ENCODE results near the gene FAM237B. TPM values are rescaled to one million over a fixed set of nuclear protein-coding genes. Genes with fewer than 3 reads are reported as not detected.
"Not testable (repeated sequence)": the region's sequence is repeated elsewhere in the genome, so short reads cannot be mapped to it uniquely, and the experiment has no call there.

The FAM237B gene
- total and polyA plus RNA-seq, 7 experiments from 2014 or later: not detected

DNA sequence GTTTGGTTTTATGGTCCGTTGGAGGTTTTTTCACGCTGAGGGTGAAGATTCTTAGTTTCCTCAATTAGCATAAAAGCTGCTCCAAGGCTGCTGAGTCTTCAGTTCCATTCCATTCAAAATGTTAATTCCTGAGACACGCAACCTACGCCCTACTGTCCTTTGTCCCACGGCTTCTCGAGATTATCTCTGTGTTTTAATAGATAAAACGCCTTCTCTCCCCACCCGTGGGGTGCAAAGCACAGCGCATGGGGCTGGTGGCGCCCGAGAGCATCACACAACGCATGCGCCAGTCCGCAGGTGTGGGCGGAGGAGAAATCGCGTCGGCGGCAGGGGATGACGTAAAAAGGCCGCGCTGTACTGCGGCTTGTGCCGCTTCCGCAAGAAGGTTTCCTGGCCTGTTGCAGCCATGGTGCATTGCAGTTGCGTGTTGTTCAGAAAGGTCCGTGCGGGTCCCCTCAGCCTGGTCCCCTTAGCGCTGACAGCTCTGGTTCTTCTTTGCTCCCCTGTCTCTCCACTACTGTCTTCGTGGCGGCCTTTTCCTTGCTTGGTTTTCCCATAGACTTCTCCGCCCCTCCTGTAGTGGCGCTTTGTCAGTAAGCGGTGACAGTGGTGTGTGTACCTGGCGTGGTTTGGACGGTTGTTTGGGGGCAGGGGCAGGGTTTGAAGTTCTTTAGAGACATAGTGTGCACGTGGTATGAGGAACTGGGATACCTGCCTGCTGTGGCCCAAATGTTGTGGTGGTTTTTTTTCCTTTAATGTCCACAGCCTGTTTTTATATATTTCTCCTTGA, 25.4 kb upstream of the FAM237B start, which contains the start of gene GTPBP10:
GTPBP10 (plus strand) TSS at position 381 of the 790 bp plus-strand sequence; CDS start at position 407, 26 bp downstream.
- H3K4me1 Mint-ChIP-seq: peaks cover 23 to 65% (median 53%) of the 10 kb centered on the region in 7 donors
- Histone ChIP-seq H3K27me3 (ENCODE audit: control insufficient read depth in 2 of 2, insufficient read depth in 2 of 2, low read length in 2 of 2) (no peaks in the 10 kb centered on the region), H3K4me1 (ENCODE audit: control insufficient read depth in 2 of 2, insufficient read depth in 2 of 2, low read length in 2 of 2) (peaks cover 13 to 26% of the 10 kb centered on the region in 2 donors), H3K9me3 (ENCODE audit: control insufficient read depth in 2 of 3, low read length in 3 of 3) (no peaks in the 10 kb centered on the region), H3K27ac (ENCODE audit: low read depth, low read length) (peak within 1 kb of the TSS; percentile 95), H3K36me3 (ENCODE audit: control insufficient read depth in 2 of 3, insufficient read depth in 3 of 3, low read length in 3 of 3) (no peaks in the 10 kb centered on the region), H3K4me3 (ENCODE audit: low read length) (peak within 1 kb of the TSS; percentile 83)
- peak within 1 kb of the TSS; percentile 93 to 99 (median 98) for H3K4me3 Mint-ChIP-seq
- H3K27me3 Mint-ChIP-seq: peaks cover 0 to 2% (median 0%) of the 10 kb centered on the region in 5 donors
- H3K36me3 Mint-ChIP-seq: peaks cover 12 to 27% (median 20%) of the 10 kb centered on the region in 5 donors
- intact Hi-C loops (cut with micrococcal nuclease): loop anchor here (1.0 to 10.0 kb wide), 12 partner anchors 57 to 1901 kb away; partner anchors contain the start of genes AKAP9 (in 2 of the 2), CFAP69 (in 2 of the 2), CLDN12 (in 2 of the 2) and MTERF1 (in 2 of the 2)
- H3K27ac Mint-ChIP-seq: peak within 1 kb of the TSS; percentile 96 to 100 (median 99)
- POLR2A ChIA-PET: interaction anchor here (0.6 to 1.4 kb wide), 2 partner anchors 11 to 63 kb away, joined by 3 to 4 read pairs; no protein-coding TSS in a partner anchor
- DNase-seq (peak; percentile 88 to 96 (median 94)), ATAC-seq (peak; percentile 99)
- CTCF ChIA-PET: interaction anchor here (0.8 kb wide), 1 partner anchor 724 kb away, joined by 3 read pairs; no protein-coding TSS in a partner anchor
- peaks cover 0 to 5% (median 0%) of the 10 kb centered on the region in 11 donors for H3K9me3 Mint-ChIP-seq

GRCh38 chr7:90345595-90346335, 24.7 kb upstream of the FAM237B start:
- Mint-ChIP-seq H3K9me3 (peaks cover 0 to 5% (median 0%) of the 10 kb centered on the region in 11 donors), H3K27ac (peak overlapping the region; percentile 96 to 100 (median 99)), H3K4me1 (peaks cover 22 to 62% (median 50%) of the 10 kb centered on the region in 7 donors), H3K27me3 (peaks cover 0 to 2% (median 0%) of the 10 kb centered on the region in 5 donors), H3K36me3 (peaks cover 10 to 24% (median 20%) of the 10 kb centered on the region in 5 donors), H3K4me3 (peak overlapping the region; percentile 93 to 99 (median 98))
- Histone ChIP-seq H3K27ac (ENCODE audit: low read depth, low read length) (peak overlapping the region; percentile 95), H3K9me3 (ENCODE audit: control insufficient read depth in 2 of 3, low read length in 3 of 3) (no peaks in the 10 kb centered on the region), H3K4me1 (ENCODE audit: control insufficient read depth in 2 of 2, insufficient read depth in 2 of 2, low read length in 2 of 2) (peaks cover 13 to 23% of the 10 kb centered on the region in 2 donors), H3K27me3 (ENCODE audit: control insufficient read depth in 2 of 2, insufficient read depth in 2 of 2, low read length in 2 of 2) (no peaks in the 10 kb centered on the region), H3K4me3 (ENCODE audit: low read length) (peak overlapping the region; percentile 83), H3K36me3 (ENCODE audit: control insufficient read depth in 2 of 3, insufficient read depth in 3 of 3, low read length in 3 of 3) (no peaks in the 10 kb centered on the region)
- peak; percentile 7 for ATAC-seq
- ChIA-PET CTCF (interaction anchor here (0.8 kb wide), 1 partner anchor 723 kb away, joined by 3 read pairs; no protein-coding TSS in a partner anchor), POLR2A (interaction anchor here (0.6 to 1.4 kb wide), 4 partner anchors 10 to 1595 kb away, joined by 3 to 5 read pairs (median 4); partner anchors contain the start of gene AKAP9)
- peak in 1 of 9 donors; percentile 7 for DNase-seq
- intact Hi-C loops (cut with micrococcal nuclease): loop anchor here (1.0 to 10.0 kb wide), 12 partner anchors 58 to 1902 kb away; partner anchors contain the start of genes AKAP9 (in 2 of the 2), CFAP69 (in 2 of the 2), CLDN12 (in 2 of the 2) and MTERF1 (in 2 of the 2)

DNA sequence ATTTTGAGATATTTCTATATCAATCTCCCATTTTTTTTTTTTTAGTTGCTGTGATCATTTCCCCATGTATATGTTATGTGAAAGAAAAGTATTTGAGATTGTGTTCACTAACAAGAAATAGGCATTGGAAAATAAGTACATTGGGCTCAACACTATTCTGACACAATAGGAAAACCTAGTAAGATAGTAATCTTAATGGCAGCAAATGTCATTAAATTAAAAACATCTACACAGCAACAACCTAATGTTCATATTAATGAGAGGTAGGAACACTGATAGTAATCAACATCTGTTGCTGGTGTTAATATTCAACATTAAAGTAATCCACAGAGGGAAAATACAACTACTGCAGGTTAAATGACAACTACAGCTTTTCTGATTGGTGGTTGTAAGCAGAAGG, 23.9 kb upstream of the FAM237B start:
- Histone ChIP-seq H3K27ac (ENCODE audit: low read depth, low read length) (peak overlapping the region; percentile 95), H3K9me3 (ENCODE audit: control insufficient read depth in 2 of 3, low read length in 3 of 3) (no peaks in the 10 kb centered on the region), H3K4me3 (ENCODE audit: low read length) (no peak overlapping the region), H3K4me1 (ENCODE audit: control insufficient read depth in 2 of 2, insufficient read depth in 2 of 2, low read length in 2 of 2) (peaks cover 13 to 23% of the 10 kb centered on the region in 2 donors), H3K36me3 (ENCODE audit: control insufficient read depth in 2 of 3, insufficient read depth in 3 of 3, low read length in 3 of 3) (no peaks in the 10 kb centered on the region), H3K27me3 (ENCODE audit: control insufficient read depth in 2 of 2, insufficient read depth in 2 of 2, low read length in 2 of 2) (no peaks in the 10 kb centered on the region)
- Mint-ChIP-seq H3K9me3 (peaks cover 0 to 5% (median 0%) of the 10 kb centered on the region in 11 donors), H3K27ac (peak overlapping the region; percentile 96 to 100 (median 99)), H3K4me3 (peak overlapping the region; percentile 93 to 99 (median 98)), H3K4me1 (peaks cover 21 to 54% (median 42%) of the 10 kb centered on the region in 7 donors), H3K36me3 (peaks cover 5 to 17% (median 16%) of the 10 kb centered on the region in 5 donors), H3K27me3 (peaks cover 0 to 2% (median 0%) of the 10 kb centered on the region in 5 donors)
- CTCF ChIA-PET: no interaction called here
- ATAC-seq: no peak
- DNase-seq: no peak
- POLR2A ChIA-PET: no interaction called here
- intact Hi-C loops (cut with micrococcal nuclease): loop anchor here (5.0 to 10.0 kb wide), 3 partner anchors 740 to 1902 kb away; partner anchors contain the start of genes AKAP9 (in 2 of the 2), ANKIB1 (in 1 of the 2) and KRIT1 (in 1 of the 2)

GRCh38 chr7:90337106-90337505, 16.0 kb upstream of the FAM237B start:
- Mint-ChIP-seq H3K4me1 (no peaks in the 10 kb centered on the region), H3K9me3 (peaks cover 0 to 4% (median 0%) of the 10 kb centered on the region in 11 donors), H3K36me3 (no peaks in the 10 kb centered on the region), H3K27me3 (peaks cover 3 to 5% (median 5%) of the 10 kb centered on the region in 5 donors), H3K27ac (no peak overlapping the region), H3K4me3 (no peak overlapping the region)
- CTCF ChIA-PET: no interaction called here
- no peak for ATAC-seq
- no peak overlapping the region for H3K27ac ChIP-seq (ENCODE audit: low read depth, low read length)
- DNase-seq: no peak
- H3K9me3 ChIP-seq (ENCODE audit: control insufficient read depth in 2 of 3, low read length in 3 of 3): no peaks in the 10 kb centered on the region
- POLR2A ChIA-PET: no interaction called here
- no peaks in the 10 kb centered on the region for H3K27me3 ChIP-seq (ENCODE audit: control insufficient read depth in 2 of 2, insufficient read depth in 2 of 2, low read length in 2 of 2)
- intact Hi-C loops (cut with micrococcal nuclease): no loop called here
- no peak overlapping the region for H3K4me3 ChIP-seq (ENCODE audit: low read length)
- no peaks in the 10 kb centered on the region for H3K36me3 ChIP-seq (ENCODE audit: control insufficient read depth in 2 of 3, insufficient read depth in 3 of 3, low read length in 3 of 3)
- no peaks in the 10 kb centered on the region for H3K4me1 ChIP-seq (ENCODE audit: control insufficient read depth in 2 of 2, insufficient read depth in 2 of 2, low read length in 2 of 2)

- H3K4me3 ChIP-seq (ENCODE audit: low read length); H3K4me1 Mint-ChIP-seq; H3K27ac ChIP-seq (ENCODE audit: low read depth, low read length); intact Hi-C loops (cut with micrococcal nuclease); H3K4me1 ChIP-seq (ENCODE audit: control insufficient read depth in 2 of 2, insufficient read depth in 2 of 2, low read length in 2 of 2); CTCF ChIA-PET; H3K36me3 ChIP-seq (ENCODE audit: control insufficient read depth in 2 of 3, insufficient read depth in 3 of 3, low read length in 3 of 3); H3K9me3 Mint-ChIP-seq; H3K36me3 Mint-ChIP-seq; H3K27me3 ChIP-seq (ENCODE audit: control insufficient read depth in 2 of 2, insufficient read depth in 2 of 2, low read length in 2 of 2); H3K4me3 Mint-ChIP-seq; ATAC-seq; H3K9me3 ChIP-seq (ENCODE audit: control insufficient read depth in 2 of 3, low read length in 3 of 3); H3K27me3 Mint-ChIP-seq; DNase-seq; H3K27ac Mint-ChIP-seq: not testable (repeated sequence)
- POLR2A ChIA-PET: interaction anchor here (1.6 kb wide), 1 partner anchor 11 kb away, joined by 4 read pairs; the partner anchor contains the start of gene GTPBP10
Observed at GRCh38 chr7:90334926-90335325, 13.8 kb upstream of the FAM237B start.

DNA sequence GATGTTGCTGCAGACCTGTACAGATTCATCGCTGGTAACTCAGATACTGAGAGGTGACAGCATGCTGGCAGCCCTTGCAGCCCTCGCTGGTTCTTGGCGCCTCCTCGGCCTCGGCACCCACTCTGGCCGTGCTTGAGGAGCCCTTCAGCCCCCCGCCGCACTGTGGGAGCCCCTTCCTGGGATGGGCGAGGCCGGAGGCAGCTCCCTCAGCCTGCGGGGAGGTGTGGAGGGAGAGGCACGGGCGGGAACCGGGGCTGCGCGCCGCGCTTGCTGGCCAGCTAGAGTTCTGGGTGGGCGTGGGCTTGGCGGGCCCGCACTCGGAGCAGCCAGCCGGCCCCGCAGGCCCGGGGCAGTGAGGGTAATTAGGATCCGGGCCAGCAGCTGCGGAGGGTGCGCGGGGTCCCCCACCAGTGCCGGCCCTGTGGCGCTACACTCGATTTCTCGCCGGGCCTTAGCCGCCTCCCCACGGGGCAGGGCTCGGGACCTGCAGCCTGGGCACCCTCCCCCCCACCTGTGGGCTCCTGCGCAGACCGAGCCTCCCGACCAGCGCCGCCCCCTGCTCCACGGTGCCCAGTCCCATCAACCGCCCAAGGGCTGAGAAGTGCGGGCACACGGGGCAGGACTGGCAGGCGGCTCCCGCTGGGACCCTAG, 13.2 kb upstream of the FAM237B start:
- Histone ChIP-seq H3K27ac (ENCODE audit: low read depth, low read length) (no peak overlapping the region), H3K36me3 (ENCODE audit: control insufficient read depth in 2 of 3, insufficient read depth in 3 of 3, low read length in 3 of 3) (no peaks in the 10 kb centered on the region), H3K9me3 (ENCODE audit: control insufficient read depth in 2 of 3, low read length in 3 of 3) (no peaks in the 10 kb centered on the region), H3K4me1 (ENCODE audit: control insufficient read depth in 2 of 2, insufficient read depth in 2 of 2, low read length in 2 of 2) (no peaks in the 10 kb centered on the region), H3K27me3 (ENCODE audit: control insufficient read depth in 2 of 2, insufficient read depth in 2 of 2, low read length in 2 of 2) (no peaks in the 10 kb centered on the region), H3K4me3 (ENCODE audit: low read length) (no peak overlapping the region)
- POLR2A ChIA-PET: no interaction called here
- Mint-ChIP-seq H3K4me3 (no peak overlapping the region), H3K27ac (peak overlapping the region in 1 of 9 donors; percentile 28), H3K27me3 (peaks cover 5 to 8% (median 5%) of the 10 kb centered on the region in 5 donors), H3K9me3 (peaks cover 0 to 4% (median 0%) of the 10 kb centered on the region in 11 donors), H3K4me1 (no peaks in the 10 kb centered on the region), H3K36me3 (no peaks in the 10 kb centered on the region)
- intact Hi-C loops (cut with micrococcal nuclease): no loop called here
- CTCF ChIA-PET: no interaction called here
- ATAC-seq: no peak
- DNase-seq: no peak
